Peyer's patch (tissue), 4 donors: ENCODE results near the gene RASA4.
"Not testable (repeated sequence)": the region's sequence is repeated elsewhere in the genome, so short reads cannot be mapped to it uniquely, and the experiment has no call there.

Experiments used
- POLR2A ChIP-seq, 2 donors: fragments of 450-650 bp; IDR thresholded peaks; one replicate each; pipeline ENCODE4 v1.5.1; 2017; ENCODE audit warnings: antibody characterized with exemption in 2 of 2, mild to moderate bottlenecking in 2 of 2, moderate library complexity in 2 of 2
- TF ChIP-seq, protein P1 (sequence below), 6 experiments: fragments of 450-650 bp in 4 of 6; fragments of 200-600 bp in 2 of 6; sonication (generic) in 1 of 6; IDR thresholded peaks; one replicate each; pipeline ENCODE4 v1.5.1; 2017 to 2019; ENCODE audit warnings: antibody characterized with exemption in 6 of 6, mild to moderate bottlenecking in 3 of 6, moderate library complexity in 1 of 6

DNA sequence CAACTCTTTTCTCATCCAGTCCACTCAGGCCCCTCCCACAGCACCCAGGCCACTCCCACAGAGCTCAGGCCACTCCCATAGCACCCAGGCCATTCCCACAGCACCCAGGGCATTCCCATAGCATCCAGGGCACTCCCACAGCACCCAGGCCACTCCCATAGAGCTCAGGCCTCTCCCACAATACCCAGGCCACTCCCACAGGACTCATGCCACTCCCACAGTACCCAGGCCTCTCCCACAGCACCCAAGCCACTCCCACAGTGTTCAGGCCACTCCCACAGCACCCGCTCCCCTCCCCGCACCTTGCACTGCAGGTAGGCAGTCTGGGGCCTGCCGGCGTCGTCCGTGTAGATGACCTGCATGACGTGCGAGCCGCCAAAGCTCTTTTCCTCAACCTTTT, 26.7 kb downstream of the RASA4 start:
- TF ChIP-seq, protein P1, sequence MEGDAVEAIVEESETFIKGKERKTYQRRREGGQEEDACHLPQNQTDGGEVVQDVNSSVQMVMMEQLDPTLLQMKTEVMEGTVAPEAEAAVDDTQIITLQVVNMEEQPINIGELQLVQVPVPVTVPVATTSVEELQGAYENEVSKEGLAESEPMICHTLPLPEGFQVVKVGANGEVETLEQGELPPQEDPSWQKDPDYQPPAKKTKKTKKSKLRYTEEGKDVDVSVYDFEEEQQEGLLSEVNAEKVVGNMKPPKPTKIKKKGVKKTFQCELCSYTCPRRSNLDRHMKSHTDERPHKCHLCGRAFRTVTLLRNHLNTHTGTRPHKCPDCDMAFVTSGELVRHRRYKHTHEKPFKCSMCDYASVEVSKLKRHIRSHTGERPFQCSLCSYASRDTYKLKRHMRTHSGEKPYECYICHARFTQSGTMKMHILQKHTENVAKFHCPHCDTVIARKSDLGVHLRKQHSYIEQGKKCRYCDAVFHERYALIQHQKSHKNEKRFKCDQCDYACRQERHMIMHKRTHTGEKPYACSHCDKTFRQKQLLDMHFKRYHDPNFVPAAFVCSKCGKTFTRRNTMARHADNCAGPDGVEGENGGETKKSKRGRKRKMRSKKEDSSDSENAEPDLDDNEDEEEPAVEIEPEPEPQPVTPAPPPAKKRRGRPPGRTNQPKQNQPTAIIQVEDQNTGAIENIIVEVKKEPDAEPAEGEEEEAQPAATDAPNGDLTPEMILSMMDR (IDR thresholded peaks at IDR 0.05) = not testable (repeated sequence)
- not testable (repeated sequence) for TF ChIP-seq POLR2A (IDR thresholded peaks at IDR 0.05)
